ENCODE measurements around the gene ABCD3.

- TF ChIP-seq CTCF (IDR thresholded peaks at IDR 0.05) (peak in 2 of 5 experiments; percentile 11 to 48), EP300 (IDR thresholded peaks at IDR 0.05) (peak in 1 of 2 donors; percentile 89)
These were observed at the start of gene ABCD3 for GRCh38 chr1:94417978-94418663.

Measured in tibial nerve (tissue), 4 donors.